OCI-LY7 (cell line): Measurements from ENCODE around the gene GJB4.

Experiments used
- EZH2phosphoT487 ChIP-seq: fragments of 200-600 bp; sonication (generic); IDR thresholded peaks from 2 replicates; pipeline ENCODE4 v1.6.1; 2018; ENCODE audit warnings: low read depth, borderline replicate concordance, mild to moderate bottlenecking, mixed run types, antibody characterized with exemption, low read length, moderate library complexity, mixed read lengths
- TF ChIP-seq, protein P1 (sequence below): fragments of 200-600 bp; sonication (generic); conservative IDR thresholded peaks from 2 replicates; pipeline ENCODE4 v1.5.1; 2014; ENCODE audit warnings: mild to moderate bottlenecking, antibody characterized with exemption, low read length, moderate library complexity, mixed read lengths

GRCh38 chr1:34785875-34786470, 26.4 kb downstream of the GJB4 start:
- TF ChIP-seq, protein P1, sequence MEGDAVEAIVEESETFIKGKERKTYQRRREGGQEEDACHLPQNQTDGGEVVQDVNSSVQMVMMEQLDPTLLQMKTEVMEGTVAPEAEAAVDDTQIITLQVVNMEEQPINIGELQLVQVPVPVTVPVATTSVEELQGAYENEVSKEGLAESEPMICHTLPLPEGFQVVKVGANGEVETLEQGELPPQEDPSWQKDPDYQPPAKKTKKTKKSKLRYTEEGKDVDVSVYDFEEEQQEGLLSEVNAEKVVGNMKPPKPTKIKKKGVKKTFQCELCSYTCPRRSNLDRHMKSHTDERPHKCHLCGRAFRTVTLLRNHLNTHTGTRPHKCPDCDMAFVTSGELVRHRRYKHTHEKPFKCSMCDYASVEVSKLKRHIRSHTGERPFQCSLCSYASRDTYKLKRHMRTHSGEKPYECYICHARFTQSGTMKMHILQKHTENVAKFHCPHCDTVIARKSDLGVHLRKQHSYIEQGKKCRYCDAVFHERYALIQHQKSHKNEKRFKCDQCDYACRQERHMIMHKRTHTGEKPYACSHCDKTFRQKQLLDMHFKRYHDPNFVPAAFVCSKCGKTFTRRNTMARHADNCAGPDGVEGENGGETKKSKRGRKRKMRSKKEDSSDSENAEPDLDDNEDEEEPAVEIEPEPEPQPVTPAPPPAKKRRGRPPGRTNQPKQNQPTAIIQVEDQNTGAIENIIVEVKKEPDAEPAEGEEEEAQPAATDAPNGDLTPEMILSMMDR: no peak
- no peak for TF ChIP-seq EZH2phosphoT487
